Measurements from ENCODE around the gene MAGEB16. TPM values are rescaled to one million over a fixed set of nuclear protein-coding genes. Genes with fewer than 3 reads are reported as not detected.

Gene MAGEB16
- total RNA-seq, 3 donors from 2014 or later, result not detected

GRCh38 chrX:35809781-35810180, 11.6 kb downstream of the MAGEB16 start:
- intact Hi-C loops (cut with DNase I, micrococcal nuclease), result no loop called here
- Histone ChIP-seq H3K4me1 (ENCODE audit: low read depth) (no peaks in the 10 kb centered on the region), H3K36me3 (ENCODE audit: low read depth) (no peaks in the 10 kb centered on the region), H3K9me3 (no peaks in the 10 kb centered on the region), H3K4me3 (no peak overlapping the region)
- DNase-seq, result no peak
- TF ChIP-seq CTCF (IDR thresholded peaks at IDR 0.05), result no peak
- no peak for ATAC-seq

GRCh38 chrX:35819241-35819640, 21.1 kb downstream of the MAGEB16 start:
- DNase-seq, result peak in 1 of 3 donors; percentile 1
- TF ChIP-seq CTCF (IDR thresholded peaks at IDR 0.05), result no peak
- Histone ChIP-seq H3K36me3 (ENCODE audit: low read depth) (no peaks in the 10 kb centered on the region), H3K4me3 (no peak overlapping the region), H3K9me3 (no peaks in the 10 kb centered on the region), H3K4me1 (ENCODE audit: low read depth) (no peaks in the 10 kb centered on the region)
- ATAC-seq, result no peak
- intact Hi-C loops (cut with DNase I, micrococcal nuclease), result no loop called here

GRCh38 chrX:35826503-35826902, 28.4 kb downstream of the MAGEB16 start:
- H3K9me3 ChIP-seq, result no peaks in the 10 kb centered on the region
- H3K4me1 ChIP-seq (ENCODE audit: low read depth), result no peaks in the 10 kb centered on the region
- no peak for TF ChIP-seq CTCF (IDR thresholded peaks at IDR 0.05)
- no peak overlapping the region for H3K4me3 ChIP-seq
- intact Hi-C loops (cut with DNase I, micrococcal nuclease), result no loop called here
- DNase-seq (no peak), ATAC-seq (no peak)
- no peaks in the 10 kb centered on the region for H3K36me3 ChIP-seq (ENCODE audit: low read depth)

- Histone ChIP-seq H3K36me3 (ENCODE audit: low read depth) (no peaks in the 10 kb centered on the region), H3K4me1 (ENCODE audit: low read depth) (no peaks in the 10 kb centered on the region), H3K9me3 (no peaks in the 10 kb centered on the region), H3K4me3 (no peak overlapping the region)
- intact Hi-C loops (cut with DNase I, micrococcal nuclease), result no loop called here
- ATAC-seq (no peak), DNase-seq (no peak)
- TF ChIP-seq CTCF (IDR thresholded peaks at IDR 0.05), result no peak
These were observed 31.4 kb downstream of the MAGEB16 start for GRCh38 chrX:35829501-35829900.

- no peak for TF ChIP-seq CTCF (IDR thresholded peaks at IDR 0.05)
- no peak overlapping the region for H3K4me3 ChIP-seq
- ATAC-seq (no peak), DNase-seq (no peak)
- no peaks in the 10 kb centered on the region for H3K36me3 ChIP-seq (ENCODE audit: low read depth)
- intact Hi-C loops (cut with DNase I, micrococcal nuclease), result no loop called here
- H3K9me3 ChIP-seq, result no peaks in the 10 kb centered on the region
- H3K4me1 ChIP-seq (ENCODE audit: low read depth), result no peaks in the 10 kb centered on the region
These were observed 43.7 kb downstream of the MAGEB16 start for GRCh38 chrX:35841872-35842271.

GRCh38 chrX:35842674-35843073, 44.5 kb downstream of the MAGEB16 start:
- DNase-seq (peak in 1 of 3 donors; percentile 1), ATAC-seq (no peak)
- H3K4me3 ChIP-seq, result no peak overlapping the region
- no peaks in the 10 kb centered on the region for H3K9me3 ChIP-seq
- intact Hi-C loops (cut with DNase I, micrococcal nuclease), result no loop called here
- H3K36me3 ChIP-seq (ENCODE audit: low read depth), result no peaks in the 10 kb centered on the region
- no peak for TF ChIP-seq CTCF (IDR thresholded peaks at IDR 0.05)
- no peaks in the 10 kb centered on the region for H3K4me1 ChIP-seq (ENCODE audit: low read depth)

All from mucosa of descending colon (tissue), 3 donors.